Measurements from ENCODE around the gene STAG1. TPM values are rescaled to one million over a fixed set of nuclear protein-coding genes. Genes with fewer than 3 reads are reported as not detected.

The STAG1 gene
- polyA plus RNA-seq, 2 of the 4 experiments (the other 2 are of a cell fraction) = 12.8 to 19.2 TPM

- Histone ChIP-seq H3K9me3 (no peaks in the 10 kb centered on the region), H3K4me3 (no peak overlapping the region), H3K4me2 (no peak overlapping the region), H3K27ac (no peak overlapping the region), H3K4me1 (peaks cover 13% of the 10 kb centered on the region; the same call in 1 of the 3 replicates)
- TF ChIP-seq CHD4 (IDR thresholded peaks at IDR 0.05; ENCODE audit: borderline replicate concordance) (no peak), TP53 (CRISPR knock-in tag; IDR thresholded peaks at IDR 0.05) (no peak), TFCP2L1 (CRISPR knock-in tag; IDR thresholded peaks at IDR 0.05) (no peak), POLR2AphosphoS2 (conservative IDR thresholded peaks at IDR 0.05; ENCODE audit: low read length) (no peak), ZC3H11A (IDR thresholded peaks at IDR 0.05) (no peak), CBX8 (IDR thresholded peaks at IDR 0.05) (no peak)
- ChIA-PET POLR2A (no interaction called here), CTCF (no interaction called here)
- FAIRE-seq = no peak
- 75% methylated on average over 5 of the region's 5 CpGs for WGBS (ENCODE audit: missing lambda C conversion rate)
- no peak for DNase-seq (ENCODE audit: low read depth in 1 of 2, low spot score in 1 of 2)
- ATAC-seq = no peak
Observed at GRCh38 chr3:136329593-136329992, 422.6 kb downstream of the STAG1 start.

GRCh38 chr3:136327671-136328070 is 424.5 kb downstream of the STAG1 start:
- Histone ChIP-seq H3K4me3 (no peak overlapping the region), H3K27ac (no peak overlapping the region), H3K4me2 (no peak overlapping the region), H3K4me1 (peaks cover 5% of the 10 kb centered on the region; the same call in 1 of the 3 replicates), H3K9me3 (peaks cover 5% of the 10 kb centered on the region; the same call in 1 of the 3 replicates)
- no peak for DNase-seq (ENCODE audit: low read depth in 1 of 2, low spot score in 1 of 2)
- 95% methylated on average over 3 of the region's 5 CpGs for WGBS (ENCODE audit: missing lambda C conversion rate)
- TF ChIP-seq SMC3 (IDR thresholded peaks at IDR 0.05) = no peak
- TF ChIP-seq, protein P1, sequence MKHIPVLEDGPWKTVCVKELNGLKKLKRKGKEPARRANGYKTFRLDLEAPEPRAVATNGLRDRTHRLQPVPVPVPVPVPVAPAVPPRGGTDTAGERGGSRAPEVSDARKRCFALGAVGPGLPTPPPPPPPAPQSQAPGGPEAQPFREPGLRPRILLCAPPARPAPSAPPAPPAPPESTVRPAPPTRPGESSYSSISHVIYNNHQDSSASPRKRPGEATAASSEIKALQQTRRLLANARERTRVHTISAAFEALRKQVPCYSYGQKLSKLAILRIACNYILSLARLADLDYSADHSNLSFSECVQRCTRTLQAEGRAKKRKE (CRISPR knock-in tag; IDR thresholded peaks at IDR 0.05; ENCODE audit: low read depth) = no peak
- no peak for TF ChIP-seq JUN (IDR thresholded peaks at IDR 0.05)
- ChIA-PET CTCF (no interaction called here), POLR2A (no interaction called here)
- no peak for ATAC-seq
- no peak for FAIRE-seq

DNA sequence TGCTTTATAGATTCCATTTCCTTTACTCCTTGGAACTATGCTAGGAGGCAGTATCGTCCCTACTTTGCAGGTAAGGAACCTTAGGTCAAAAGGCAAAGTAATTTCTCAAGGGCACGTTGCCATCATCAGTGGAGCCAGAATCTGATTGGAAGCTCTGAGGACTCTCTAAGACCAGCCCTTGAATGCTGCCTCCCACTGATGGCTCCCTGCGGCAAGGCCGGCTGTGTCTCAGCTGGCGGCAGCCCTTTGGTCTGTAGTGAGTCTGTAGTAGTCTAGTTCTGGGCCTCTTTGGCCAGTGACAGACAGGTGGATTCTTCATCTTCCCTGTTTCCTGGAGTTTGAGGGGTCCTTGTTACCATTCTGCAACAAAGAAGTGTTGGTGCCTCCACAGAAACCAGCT is 425.9 kb downstream of the STAG1 start:
- WGBS (ENCODE audit: missing lambda C conversion rate) = 92% methylated on average over 3 of the region's 5 CpGs
- H3K27ac ChIP-seq = no peak overlapping the region
- ChIA-PET CTCF (no interaction called here), POLR2A (no interaction called here)
- no peak overlapping the region for H3K4me2 ChIP-seq
- peaks cover 13% of the 10 kb centered on the region; the same call in 2 of the 3 replicates for H3K9me3 ChIP-seq
- no peak overlapping the region for H3K4me3 ChIP-seq
- TF ChIP-seq, protein P2, sequence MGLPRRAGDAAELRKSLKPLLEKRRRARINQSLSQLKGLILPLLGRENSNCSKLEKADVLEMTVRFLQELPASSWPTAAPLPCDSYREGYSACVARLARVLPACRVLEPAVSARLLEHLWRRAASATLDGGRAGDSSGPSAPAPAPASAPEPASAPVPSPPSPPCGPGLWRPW (IDR thresholded peaks at IDR 0.05) = no peak
- TF ChIP-seq RARB (CRISPR knock-in tag; IDR thresholded peaks at IDR 0.05) (no peak), HOXB5 (CRISPR knock-in tag; IDR thresholded peaks at IDR 0.05) (no peak), TFCP2L1 (CRISPR knock-in tag; IDR thresholded peaks at IDR 0.05) (no peak), NPAS2 (CRISPR knock-in tag; IDR thresholded peaks at IDR 0.05; ENCODE audit: borderline replicate concordance) (no peak), EHMT2 (IDR thresholded peaks at IDR 0.05; ENCODE audit: low read depth) (no peak), NFE2L2 (conservative IDR thresholded peaks at IDR 0.05; ENCODE audit: low read length) (no peak), SMC3 (IDR thresholded peaks at IDR 0.05) (no peak), CHD2 (IDR thresholded peaks at IDR 0.05; ENCODE audit: low read length, partially characterized antibody) (no peak), KDM1A (IDR thresholded peaks at IDR 0.05; ENCODE audit: low read depth) (no peak), CBX8 (IDR thresholded peaks at IDR 0.05) (no peak), JUN (IDR thresholded peaks at IDR 0.05) (no peak), FOXS1 (CRISPR knock-in tag; IDR thresholded peaks at IDR 0.05) (no peak), GATA3 (IDR thresholded peaks at IDR 0.05; ENCODE audit: borderline replicate concordance) (no peak), ELK1 (IDR thresholded peaks at IDR 0.05; ENCODE audit: low read depth, low read length) (no peak)
- TF ChIP-seq, protein P3, sequence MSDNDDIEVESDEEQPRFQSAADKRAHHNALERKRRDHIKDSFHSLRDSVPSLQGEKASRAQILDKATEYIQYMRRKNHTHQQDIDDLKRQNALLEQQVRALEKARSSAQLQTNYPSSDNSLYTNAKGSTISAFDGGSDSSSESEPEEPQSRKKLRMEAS (IDR thresholded peaks at IDR 0.05) = no peak
- no peak for DNase-seq (ENCODE audit: low read depth in 1 of 2, low spot score in 1 of 2)
- no peaks in the 10 kb centered on the region for H3K4me1 ChIP-seq
- ATAC-seq = no peak
- FAIRE-seq = no peak
